HepG2 (cell line): Measurements from ENCODE around the gene RERE. TPM values are rescaled to one million over a fixed set of nuclear protein-coding genes. Genes with fewer than 3 reads are reported as not detected.

Source experiments
- AHR ChIP-seq: IDR thresholded peaks from 2 replicates; pipeline ENCODE4 v1.6.1; 2018; ENCODE audit warnings: missing genetic modification reagents, missing compliant biosample characterization
- ATM ChIP-seq: fragments of 450-650 bp; IDR thresholded peaks from 2 replicates; pipeline ENCODE4 v1.7.1; 2017; ENCODE audit warnings: mild to moderate bottlenecking, borderline replicate concordance
- CEBPZ ChIP-seq: IDR thresholded peaks from 2 replicates; pipeline ENCODE4 v1.6.1; 2012; ENCODE audit warnings: low read length, improper control_type of control experiment
- LCORL ChIP-seq, 2 experiments: fragments of 450-650 bp in 1 of 2; sonication (generic) in 1 of 2; formaldehyde crosslinking in 1 of 2; IDR thresholded peaks; 2 replicates each; pipeline versions ENCODE4 v1.5.0 to v1.6.1; 2017 to 2020; ENCODE audit warnings: antibody characterized with exemption in 1 of 2, missing genetic modification reagents in 1 of 2
- RBM22 ChIP-seq: fragments of 200-400 bp; formaldehyde crosslinking; optimal IDR thresholded peaks from 2 replicates; pipeline ENCODE3; 2017; ENCODE audit warnings: mild to moderate bottlenecking, low read length, moderate library complexity
- SIN3A ChIP-seq: IDR thresholded peaks from 2 replicates; pipeline ENCODE4 v1.6.1; 2011; ENCODE audit warnings: low read depth, mild to moderate bottlenecking, control low read depth, low read length, borderline replicate concordance
- ZBTB8A ChIP-seq: sonication (generic); formaldehyde crosslinking; IDR thresholded peaks from 2 replicates; pipeline ENCODE4 v1.4.0; 2020; ENCODE audit warnings: mild to moderate bottlenecking, low read depth, missing genetic modification reagents, borderline replicate concordance
- ZNF263 ChIP-seq: sonication (generic); formaldehyde crosslinking; IDR thresholded peaks from 2 replicates; pipeline ENCODE4 v1.4.0; 2020; ENCODE audit warnings: missing genetic modification reagents
- ZNF570 ChIP-seq: sonication (generic); formaldehyde crosslinking; IDR thresholded peaks from 2 replicates; pipeline ENCODE4 v1.4.0; 2020; ENCODE audit warnings: mild to moderate bottlenecking, missing genetic modification reagents, borderline replicate concordance
- ZNF704 ChIP-seq: sonication (generic); formaldehyde crosslinking; IDR thresholded peaks from 2 replicates; pipeline ENCODE4 v1.8.1; 2023; ENCODE audit warnings: mild to moderate bottlenecking, inconsistent platforms, moderate library complexity, missing genetic modification reagents, borderline replicate concordance
- ZNF710 ChIP-seq: sonication (generic); formaldehyde crosslinking; IDR thresholded peaks from 2 replicates; pipeline ENCODE4 v1.5.0; 2020; ENCODE audit warnings: mild to moderate bottlenecking, missing genetic modification reagents, borderline replicate concordance
- ZNF816 ChIP-seq: sonication (generic); formaldehyde crosslinking; IDR thresholded peaks from 2 replicates; pipeline ENCODE4 v1.8.0; 2022; ENCODE audit warnings: missing genetic modification reagents, mild to moderate bottlenecking, borderline replicate concordance
- ZSCAN25 ChIP-seq: sonication (generic); formaldehyde crosslinking; IDR thresholded peaks from 2 replicates; pipeline ENCODE4 v1.8.0; 2022; ENCODE audit warnings: mild to moderate bottlenecking, missing genetic modification reagents
- polyA plus RNA-seq, 8 experiments: library from polyadenylated mRNA; depleted of rRNA in 3 of 8; stranded (reverse) in 7 of 8; unstranded in 1 of 8; fragments of >200 nt; fragmentation: Illumina TruSeq in 4 of 8; extraction: Trizol in 4 of 8; gene quantifications; 2 replicates each; pipeline versions ENCODE4 v1.2.1 to v1.2.3, GENCODE V29; 2011 to 2016; ENCODE audit warnings: low read depth in 4 of 8, missing spikeins in 1 of 8, mixed read lengths in 1 of 8; ENCODE audit not compliant: insufficient read depth in 1 of 8
- total RNA-seq, 5 experiments: library from RNA; depleted of rRNA; stranded (reverse); fragments of >200 nt; fragmentation: Illumina TruSeq; extraction: Trizol; gene quantifications; 2 replicates each; pipeline ENCODE4 v1.2.3, GENCODE V29; 2016; ENCODE audit warnings: low read depth in 1 of 5
- TF ChIP-seq, protein P1 (sequence below): sonication (generic); formaldehyde crosslinking; IDR thresholded peaks from 2 replicates; pipeline ENCODE4 v1.8.0; 2023; ENCODE audit warnings: mild to moderate bottlenecking, missing genetic modification reagents

The RERE gene
- total and polyA plus RNA-seq, 2 of the 13 experiments (the other 11 are each of a cell fraction or from before 2014, with no cell fraction given): 18.3 to 21.9 TPM

- no peak for TF ChIP-seq CEBPZ
- no peak for TF ChIP-seq SIN3A
- TF ChIP-seq ZBTB8A: no peak
- TF ChIP-seq, protein P1, sequence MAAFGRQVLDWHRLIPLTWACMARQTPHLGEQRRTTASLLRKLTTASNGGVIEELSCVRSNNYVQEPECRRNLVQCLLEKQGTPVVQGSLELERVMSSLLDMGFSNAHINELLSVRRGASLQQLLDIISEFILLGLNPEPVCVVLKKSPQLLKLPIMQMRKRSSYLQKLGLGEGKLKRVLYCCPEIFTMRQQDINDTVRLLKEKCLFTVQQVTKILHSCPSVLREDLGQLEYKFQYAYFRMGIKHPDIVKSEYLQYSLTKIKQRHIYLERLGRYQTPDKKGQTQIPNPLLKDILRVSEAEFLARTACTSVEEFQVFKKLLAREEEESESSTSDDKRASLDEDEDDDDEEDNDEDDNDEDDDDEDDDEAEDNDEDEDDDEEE (CRISPR knock-in tag): no peak
- no peak for TF ChIP-seq ZNF710 (CRISPR knock-in tag)
- no peak for TF ChIP-seq LCORL (IDR thresholded peaks at IDR 0.05)
- TF ChIP-seq LCORL (CRISPR knock-in tag; IDR thresholded peaks at IDR 0.05): no peak
- TF ChIP-seq RBM22: peak; percentile 89
- TF ChIP-seq ZNF263 (CRISPR knock-in tag): no peak
- TF ChIP-seq ATM: no peak
- TF ChIP-seq ZNF704 (CRISPR knock-in tag): no peak
- no peak for TF ChIP-seq ZNF570
- no peak for TF ChIP-seq ZNF816 (CRISPR knock-in tag)
- TF ChIP-seq ZSCAN25 (CRISPR knock-in tag): no peak
- no peak for TF ChIP-seq AHR (CRISPR knock-in tag)
Observed at GRCh38 chr1:8863794-8864233, 46.4 kb upstream of the RERE start (continued).
